T-cell (primary cell): ENCODE data around the gene ZSCAN5A. TPM values are rescaled to one million over a fixed set of nuclear protein-coding genes. Genes with fewer than 3 reads are reported as not detected.

Source experiments
- ATAC-seq, 4 experiments: fragments of 200-7000 bp in 3 of 4; fragments of 150-1000 bp in 1 of 4; cut with Tn5 transposase; replicated peaks in 1 of 4; 1 replicate in 3 of 4; 2 replicates in 1 of 4; pipeline ENCODE4 v1.10.0; 2021; ENCODE audit warnings: moderate library complexity in 3 of 4, mild to moderate bottlenecking in 2 of 4, moderate number of reproducible peaks in 1 of 4
- CTCF ChIA-PET, 2 donors: fragments of 300-600 bp; sonication (Branson Sonifier 250); formaldehyde crosslinking; loops; one replicate each; lab custom pipeline; 2022; ENCODE audit warnings: antibody characterized with exemption in 2 of 2; lab: Charles Lee
- POLR2A ChIA-PET, 2 donors: fragments of 300-600 bp; sonication (Branson Sonifier 250); formaldehyde crosslinking; loops; one replicate each; lab custom pipeline; 2022; ENCODE audit warnings: antibody characterized with exemption in 2 of 2; lab: Charles Lee
- DNase-seq, 35 experiments: peaks; one replicate each; pipeline versions ENCODE4 v3.0.0 to v3.0.0-alpha.2; 2013 to 2023
- H3K27ac ChIP-seq: one replicate; pipeline ENCODE4 v1.5.1; 2013; ENCODE audit warnings: low read length
- H3K27me3 ChIP-seq, 2 experiments: replicated peaks in 1 of 2; 1 replicate in 1 of 2; 2 replicates in 1 of 2; pipeline versions ENCODE4 v1.6.1 to v1.7.0; 2013; ENCODE audit warnings: low read length in 1 of 2, mixed read lengths in 1 of 2; ENCODE audit not compliant: control insufficient read depth in 2 of 2, insufficient read depth in 2 of 2; ENCODE audit errors: extremely low read depth in 1 of 2
- H3K36me3 ChIP-seq, 2 donors: 1 replicate in 1 of 2; 2 replicates in 1 of 2; pipeline versions ENCODE4 v1.6.1 to v1.7.0; 2013; ENCODE audit warnings: low read length in 1 of 2; ENCODE audit not compliant: control insufficient read depth in 2 of 2, insufficient read depth in 1 of 2; ENCODE audit errors: extremely low read depth in 1 of 2
- H3K4me1 ChIP-seq, 2 experiments: 1 replicate in 1 of 2; 2 replicates in 1 of 2; pipeline versions ENCODE4 v1.6.1 to v1.7.0; 2013; ENCODE audit warnings: low read length in 2 of 2, mixed read lengths in 1 of 2; ENCODE audit not compliant: insufficient read depth in 2 of 2, control insufficient read depth in 1 of 2; ENCODE audit errors: extremely low read depth in 1 of 2
- H3K4me3 ChIP-seq, 2 donors: 1 replicate in 1 of 2; 2 replicates in 1 of 2; pipeline versions ENCODE4 v1.5.1 to v1.7.0; 2013; ENCODE audit warnings: mild to moderate bottlenecking in 2 of 2, low read length in 1 of 2, moderate library complexity in 1 of 2; ENCODE audit not compliant: control insufficient read depth in 1 of 2; ENCODE audit errors: extremely low read depth in 1 of 2
- H3K9me3 ChIP-seq: 2 replicates; pipeline ENCODE4 v1.7.0; 2013
- H3K27ac Mint-ChIP-seq, 2 donors: one replicate each; pipeline ENCODE4 v1.8.0; 2020 to 2021; ENCODE audit warnings: mild to moderate bottlenecking in 2 of 2, mixed read lengths in 2 of 2
- H3K27me3 Mint-ChIP-seq, 2 donors: one replicate each; pipeline ENCODE4 v1.8.0; 2021 to 2022; ENCODE audit warnings: mixed read lengths in 2 of 2
- H3K36me3 Mint-ChIP-seq: one replicate; pipeline ENCODE4 v1.8.0; 2021; ENCODE audit warnings: mixed read lengths
- H3K4me1 Mint-ChIP-seq, 3 donors: one replicate each; pipeline ENCODE4 v1.8.0; 2020 to 2022; ENCODE audit warnings: mixed read lengths in 3 of 3, mild to moderate bottlenecking in 1 of 3
- H3K4me3 Mint-ChIP-seq, 3 donors: one replicate each; pipeline ENCODE4 v1.8.0; 2020 to 2022; ENCODE audit warnings: mild to moderate bottlenecking in 3 of 3, mixed read lengths in 3 of 3, moderate library complexity in 3 of 3
- H3K9me3 Mint-ChIP-seq, 3 donors: one replicate each; pipeline ENCODE4 v1.8.0; 2020 to 2022; ENCODE audit warnings: mixed read lengths in 3 of 3
- WGBS: methylation state at CpG from one replicate; pipeline ENCODE4 v1.1.5; 2013; ENCODE audit warnings: missing lambda C conversion rate; ENCODE audit not compliant: insufficient coverage; 5-methylcytosine and 5-hydroxymethylcytosine counted together
- total RNA-seq, 35 experiments: library from RNA in 6 of 35; stranded (reverse) in 6 of 35; fragments of 120-200 nt in 1 of 35; gene quantifications; one replicate each; pipeline versions ENCODE4 v1.2.1 to v1.2.4 and lab custom pipeline; 2013 to 2026

Gene ZSCAN5A
- total RNA-seq, 5 donors from 2014 or later (not counting 1 experiment from before 2014, with no cell fraction given): 9.5 to 12.7 (median 11.1) TPM

DNA sequence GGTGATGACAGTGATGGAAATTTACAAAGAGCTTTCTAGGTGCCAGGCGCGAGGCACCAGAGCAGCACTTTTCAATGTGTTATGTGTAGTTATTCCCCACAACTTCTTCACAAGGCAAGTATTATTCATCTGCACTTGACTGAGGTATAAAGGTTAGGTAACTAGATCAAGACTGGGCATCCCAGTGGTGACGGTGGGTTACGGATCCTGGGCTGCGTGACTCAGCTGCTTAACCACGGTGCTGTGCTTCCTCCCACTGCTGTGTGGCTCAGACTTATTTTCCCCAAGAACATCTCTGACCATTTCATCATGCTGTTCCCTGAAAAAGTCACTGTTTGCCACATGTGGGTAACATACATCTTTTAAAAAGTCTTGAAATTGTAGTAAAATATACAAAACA is 22.8 kb downstream of the ZSCAN5A start:
- DNase-seq (no peak), ATAC-seq (no peak)
- peaks cover 2 to 6% of the 10 kb centered on the region in 2 donors for H3K36me3 ChIP-seq
- no peaks in the 10 kb centered on the region for H3K27me3 Mint-ChIP-seq
- H3K4me3 ChIP-seq: no peak overlapping the region
- 85% methylated on average over 3 of the region's 6 CpGs for WGBS
- H3K27ac ChIP-seq: no peak overlapping the region
- H3K9me3 Mint-ChIP-seq: no peaks in the 10 kb centered on the region
- CTCF ChIA-PET: interaction anchor here in 1 of 2 donors (0.9 kb wide), 1 partner anchor 41 kb away, joined by 3 read pairs; no protein-coding TSS in a partner anchor
- POLR2A ChIA-PET: interaction anchor here in 1 of 2 donors (0.6 kb wide), 1 partner anchor 24 kb away, joined by 4 read pairs; no protein-coding TSS in a partner anchor
- H3K27ac Mint-ChIP-seq: no peak overlapping the region
- H3K36me3 Mint-ChIP-seq: peaks cover 49% of the 10 kb centered on the region
- H3K4me3 Mint-ChIP-seq: no peak overlapping the region
- H3K4me1 Mint-ChIP-seq: no peaks in the 10 kb centered on the region
- no peaks in the 10 kb centered on the region for H3K27me3 ChIP-seq
- H3K9me3 ChIP-seq: no peaks in the 10 kb centered on the region
- H3K4me1 ChIP-seq: no peaks in the 10 kb centered on the region

DNA sequence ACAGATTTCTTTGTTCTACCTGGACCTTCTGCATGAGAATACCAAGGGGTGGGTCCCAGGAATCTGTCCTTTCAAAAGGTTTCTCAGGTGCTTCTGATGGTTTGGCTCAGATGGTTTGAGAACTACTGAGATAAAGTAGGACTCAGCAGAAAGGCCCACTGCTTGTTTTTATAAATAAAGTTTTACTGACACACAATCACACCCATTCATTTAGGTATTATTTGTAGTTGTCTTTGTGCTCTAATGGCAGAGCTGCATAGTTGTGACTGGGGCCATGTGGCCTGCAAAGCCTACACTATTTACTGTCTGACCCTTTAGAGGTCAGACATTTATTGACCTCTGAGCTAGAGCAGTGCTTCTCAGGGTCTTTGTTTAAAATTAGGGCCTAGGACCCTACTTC is 24.5 kb downstream of the ZSCAN5A start:
- ATAC-seq (no peak), DNase-seq (no peak)
- Histone ChIP-seq H3K27ac (no peak overlapping the region), H3K4me1 (no peaks in the 10 kb centered on the region), H3K27me3 (no peaks in the 10 kb centered on the region), H3K9me3 (no peaks in the 10 kb centered on the region), H3K4me3 (no peak overlapping the region), H3K36me3 (peaks cover 3 to 4% of the 10 kb centered on the region in 2 donors)
- no peaks in the 10 kb centered on the region for H3K27me3 Mint-ChIP-seq
- H3K27ac Mint-ChIP-seq: no peak overlapping the region
- ChIA-PET POLR2A (no interaction called here), CTCF (no interaction called here)
- H3K9me3 Mint-ChIP-seq: no peaks in the 10 kb centered on the region
- no peaks in the 10 kb centered on the region for H3K4me1 Mint-ChIP-seq
- peaks cover 45% of the 10 kb centered on the region for H3K36me3 Mint-ChIP-seq
- no peak overlapping the region for H3K4me3 Mint-ChIP-seq

DNA sequence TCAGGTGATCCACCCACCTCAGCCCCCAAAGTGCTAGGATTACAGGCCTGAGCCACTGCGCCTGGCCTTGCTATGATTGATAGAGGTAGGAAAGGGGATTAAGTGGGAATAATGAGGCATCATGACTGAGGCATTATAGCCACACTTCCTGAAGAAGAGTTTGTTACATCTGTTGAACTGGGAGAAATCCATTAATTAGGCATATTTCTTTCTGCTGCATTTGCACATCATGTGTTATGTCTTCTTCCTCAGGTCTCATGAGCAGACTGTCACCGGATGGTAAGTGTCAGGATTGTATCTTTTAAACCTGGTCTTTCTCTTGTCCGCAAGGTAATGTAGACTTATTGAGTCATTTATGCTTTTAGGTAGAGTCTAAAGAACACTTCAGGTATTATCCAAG is 29.9 kb downstream of the ZSCAN5A start:
- DNase-seq (no peak), ATAC-seq (no peak)
- no peak overlapping the region for H3K27ac ChIP-seq
- H3K4me1 ChIP-seq: no peaks in the 10 kb centered on the region
- no peaks in the 10 kb centered on the region for H3K27me3 ChIP-seq
- H3K27me3 Mint-ChIP-seq: no peaks in the 10 kb centered on the region
- POLR2A ChIA-PET: no interaction called here
- no peak overlapping the region for H3K4me3 ChIP-seq
- no peak overlapping the region for H3K27ac Mint-ChIP-seq
- no peaks in the 10 kb centered on the region for H3K4me1 Mint-ChIP-seq
- CTCF ChIA-PET: no interaction called here
- no CpG with 5 or more reads among the region's 3 CpGs for WGBS
- H3K36me3 ChIP-seq: peaks cover 2 to 3% of the 10 kb centered on the region in 2 donors
- no peak overlapping the region for H3K4me3 Mint-ChIP-seq
- no peaks in the 10 kb centered on the region for H3K9me3 Mint-ChIP-seq
- peaks cover 21% of the 10 kb centered on the region for H3K36me3 Mint-ChIP-seq
- H3K9me3 ChIP-seq: no peaks in the 10 kb centered on the region

DNA sequence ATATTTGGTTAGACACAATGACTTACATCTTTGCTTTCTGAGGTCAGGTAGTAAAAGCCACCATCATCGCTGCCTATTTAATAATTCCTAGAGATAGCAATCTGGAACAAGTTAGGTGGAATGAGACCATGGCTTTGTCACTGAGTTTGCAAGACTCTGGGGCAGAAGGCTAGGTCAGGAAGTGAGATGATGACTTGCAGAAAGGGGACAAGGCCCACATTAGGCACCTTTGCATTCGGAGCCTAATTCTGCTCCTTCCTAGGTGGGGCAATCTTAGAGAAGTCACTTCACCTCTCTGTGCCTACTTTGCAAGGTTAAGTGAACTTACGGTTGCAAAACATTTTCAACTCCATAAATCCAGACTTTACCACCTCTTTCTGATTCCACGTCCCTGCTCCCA is 31.8 kb downstream of the ZSCAN5A start:
- Histone ChIP-seq H3K4me3 (no peak overlapping the region), H3K36me3 (peaks cover 2 to 3% of the 10 kb centered on the region in 2 donors), H3K4me1 (no peaks in the 10 kb centered on the region), H3K27ac (no peak overlapping the region), H3K27me3 (no peaks in the 10 kb centered on the region), H3K9me3 (no peaks in the 10 kb centered on the region)
- whole genome bisulfite sequencing: 89% methylated on average over 3 of the region's 4 CpGs
- POLR2A ChIA-PET: no interaction called here
- CTCF ChIA-PET: no interaction called here
- Mint-ChIP-seq H3K9me3 (peaks cover 0 to 3% (median 0%) of the 10 kb centered on the region in 3 donors), H3K36me3 (peaks cover 15% of the 10 kb centered on the region), H3K4me1 (no peaks in the 10 kb centered on the region), H3K4me3 (no peak overlapping the region), H3K27me3 (no peaks in the 10 kb centered on the region), H3K27ac (no peak overlapping the region)
- ATAC-seq (no peak), DNase-seq (no peak)

DNA sequence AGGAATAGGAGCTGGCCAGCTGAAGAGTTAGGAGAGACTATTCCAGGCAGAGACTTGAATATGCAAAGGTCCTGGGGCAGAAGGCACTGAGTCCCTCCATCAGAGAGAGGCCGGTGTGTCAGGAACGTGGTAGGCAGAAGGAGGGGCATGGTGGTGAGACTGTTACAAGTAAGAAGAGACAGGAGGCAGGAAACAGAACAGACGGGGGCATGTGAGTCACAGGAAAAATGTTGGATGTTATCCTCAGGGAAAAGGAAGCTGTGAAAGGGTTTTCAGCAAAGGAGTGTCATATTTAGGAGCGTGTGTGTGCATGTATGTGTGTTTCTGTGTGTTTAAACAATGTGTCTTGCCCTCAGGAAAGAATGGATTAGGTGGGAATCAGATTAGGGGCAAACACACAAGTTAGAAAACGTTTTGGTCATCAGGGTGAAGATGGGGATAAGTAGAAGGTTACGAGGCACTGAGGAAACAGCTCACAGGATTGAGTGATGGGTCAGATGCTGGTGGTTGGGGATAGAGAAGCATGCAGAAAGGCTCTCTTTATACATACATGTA is 41.0 kb downstream of the ZSCAN5A start:
- ATAC-seq: no peak
- Mint-ChIP-seq H3K9me3 (peaks cover 4 to 9% (median 6%) of the 10 kb centered on the region in 3 donors), H3K4me3 (no peak overlapping the region), H3K36me3 (peaks cover 14% of the 10 kb centered on the region), H3K4me1 (no peaks in the 10 kb centered on the region), H3K27me3 (no peaks in the 10 kb centered on the region), H3K27ac (no peak overlapping the region)
- no peaks in the 10 kb centered on the region for H3K36me3 ChIP-seq
- H3K27me3 ChIP-seq: no peaks in the 10 kb centered on the region
- DNase-seq: no peak
- no peaks in the 10 kb centered on the region for H3K4me1 ChIP-seq
- ChIA-PET CTCF (no interaction called here), POLR2A (no interaction called here)
- H3K4me3 ChIP-seq: no peak overlapping the region
- 49% methylated on average over 5 of the region's 6 CpGs for WGBS
- H3K9me3 ChIP-seq: no peaks in the 10 kb centered on the region
- H3K27ac ChIP-seq: no peak overlapping the region

DNA sequence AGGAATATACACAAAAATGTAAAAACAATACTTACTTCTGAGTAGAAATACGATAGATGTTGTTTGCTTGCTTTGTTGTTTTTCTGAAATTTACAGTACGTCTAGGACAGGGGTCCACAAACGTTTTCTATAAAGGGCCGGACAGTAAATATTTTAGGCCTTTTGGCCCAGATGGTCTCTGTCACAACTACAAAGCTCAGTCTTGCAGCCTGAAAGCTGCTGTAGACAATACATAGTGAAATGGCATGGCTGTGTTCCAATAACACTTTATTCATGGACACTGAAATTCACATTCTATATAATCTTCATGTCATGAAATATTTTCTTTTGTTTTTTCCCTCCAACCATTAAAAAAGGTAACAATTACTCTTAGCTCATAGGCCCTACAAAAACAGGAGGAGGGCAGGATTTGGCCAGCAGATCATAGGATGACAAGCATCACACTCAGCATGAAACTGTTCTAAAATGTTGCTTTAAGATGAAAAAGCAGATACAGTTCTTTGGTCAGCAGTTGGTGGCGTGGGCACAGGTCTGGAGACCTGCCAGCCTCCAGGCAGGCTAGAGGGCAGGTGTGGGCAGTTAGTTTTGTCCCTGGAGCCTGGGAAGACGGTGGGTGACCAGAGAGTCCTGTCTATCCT is 42.4 kb downstream of the ZSCAN5A start, which contains the start of gene EDDM13:
Gene EDDM13 (plus strand): TSS at position 588 of the 638 bp plus-strand sequence. CDS start 87 bp downstream, outside the sequence.
- ATAC-seq (no peak), DNase-seq (no peak)
- ChIA-PET CTCF (interaction anchor here in 1 of 2 donors (0.6 kb wide), 1 partner anchor 57 kb away, joined by 3 read pairs; no protein-coding TSS in a partner anchor), POLR2A (no interaction called here)
- no peaks in the 10 kb centered on the region for H3K4me1 Mint-ChIP-seq
- 60% methylated on average over 1 of the region's 6 CpGs for WGBS
- H3K9me3 Mint-ChIP-seq: peaks cover 3 to 5% (median 4%) of the 10 kb centered on the region in 3 donors
- no peaks in the 10 kb centered on the region for H3K4me1 ChIP-seq
- no peaks in the 10 kb centered on the region for H3K27me3 Mint-ChIP-seq
- peaks cover 9% of the 10 kb centered on the region for H3K36me3 Mint-ChIP-seq
- no peak within 1 kb of the TSS for H3K27ac Mint-ChIP-seq
- no peak within 1 kb of the TSS for H3K4me3 ChIP-seq
- no peak within 1 kb of the TSS for H3K4me3 Mint-ChIP-seq
- no peaks in the 10 kb centered on the region for H3K9me3 ChIP-seq
- H3K27me3 ChIP-seq: no peaks in the 10 kb centered on the region
- no peaks in the 10 kb centered on the region for H3K36me3 ChIP-seq
- no peak within 1 kb of the TSS for H3K27ac ChIP-seq
